ENCODE data around the gene ZDHHC15. TPM values are rescaled to one million over a fixed set of nuclear protein-coding genes. Genes with fewer than 3 reads are reported as not detected.

ZDHHC15 gene
- total RNA-seq, 1 donor from 2014 or later = 3.1 TPM

- intact Hi-C loops (cut with DNase I) = no loop called here
- no peak for DNase-seq (ENCODE audit: missing footprints)
- no peak for ATAC-seq
These were observed 195.2 kb downstream of the ZDHHC15 start for GRCh38 chrX:75327607-75328006.

Other genes with a start within 250 kb of the ZDHHC15 start
- gene UPRT, start 249.0 kb downstream of the ZDHHC15 start, total RNA-seq = 15.2 TPM